Upper lobe of left lung (tissue), 6 donors: Measurements from ENCODE around the gene SH3TC2. TPM values are rescaled to one million over a fixed set of nuclear protein-coding genes. Genes with fewer than 3 reads are reported as not detected.

Experiments used
- ATAC-seq, 2 donors: fragments of 200-7000 bp; cut with Tn5 transposase; one replicate each; pipeline ENCODE4 v1.9.1; 2022; ENCODE audit warnings: mild to moderate bottlenecking in 2 of 2, moderate library complexity in 2 of 2; ENCODE audit not compliant: low FRiP score in 2 of 2
- DNase-seq, 2 donors: peaks; one replicate each; pipeline ENCODE4 v3.0.0-alpha.2; 2019 to 2020
- H3K27ac ChIP-seq, 4 donors: fragments of 200-600 bp; sonication (generic); one replicate each; pipeline ENCODE4 v1.5.1; 2016 to 2019
- H3K27me3 ChIP-seq, 4 donors: fragments of 200-600 bp; sonication (generic); one replicate each; pipeline ENCODE4 v1.5.1; 2017 to 2019
- H3K36me3 ChIP-seq, 4 donors: fragments of 200-600 bp; sonication (generic); one replicate each; pipeline ENCODE4 v1.5.1; 2016 to 2019
- H3K4me1 ChIP-seq, 4 donors: fragments of 200-600 bp; sonication (generic); one replicate each; pipeline ENCODE4 v1.5.1; 2018 to 2019
- H3K4me3 ChIP-seq, 4 donors: fragments of 200-600 bp; sonication (generic); one replicate each; pipeline ENCODE4 v1.5.1; 2017 to 2019; ENCODE audit warnings: mild to moderate bottlenecking in 2 of 4, moderate library complexity in 1 of 4
- H3K9me3 ChIP-seq, 4 donors: fragments of 200-600 bp; sonication (generic); one replicate each; pipeline ENCODE4 v1.5.1; 2018 to 2019
- EP300 ChIP-seq, 4 donors: sonication (generic); formaldehyde crosslinking; IDR thresholded peaks; one replicate each; pipeline ENCODE4 v1.5.1; 2017; ENCODE audit warnings: antibody characterized with exemption in 4 of 4, control low read depth in 2 of 4
- POLR2A ChIP-seq, 4 donors: fragments of 450-650 bp; IDR thresholded peaks; one replicate each; pipeline ENCODE4 v1.5.1; 2016 to 2017; ENCODE audit warnings: antibody characterized with exemption in 4 of 4, mild to moderate bottlenecking in 2 of 4
- POLR2AphosphoS5 ChIP-seq, 2 donors: sonication (generic); formaldehyde crosslinking; IDR thresholded peaks; one replicate each; pipeline ENCODE4 v1.5.1; 2017; ENCODE audit warnings: antibody characterized with exemption in 2 of 2
- WGBS, 2 donors: methylation state at CpG; one replicate each; pipeline ENCODE4 v1.1.5; 2017 to 2018; 5-methylcytosine and 5-hydroxymethylcytosine counted together
- total RNA-seq, 6 donors: library from RNA; depleted of rRNA in 4 of 6; stranded (reverse); fragments of >200 nt in 4 of 6; gene quantifications; one replicate each; pipeline versions ENCODE4 v1.1.0 to v1.2.1, GENCODE V29; 2016 to 2021
- TF ChIP-seq, protein P1 (sequence below), 6 experiments: fragments of 450-650 bp in 4 of 6; fragments of 200-600 bp in 2 of 6; sonication (generic) in 2 of 6; IDR thresholded peaks; one replicate each; pipeline ENCODE4 v1.5.1; 2016 to 2019; ENCODE audit warnings: antibody characterized with exemption in 6 of 6
- donor health status: DM: no; HTN: no; CAD: no; lungs with moderate emphysema.
- donor health status: DM: no; HTN: yes; CAD: no; lungs with severe emphysema.

Gene SH3TC2
- total RNA-seq, 6 donors from 2014 or later, result under 0.01 to 3.1 (median 1.2) TPM

- DNase-seq, result peak in 1 of 2 donors; percentile 31
- Histone ChIP-seq H3K36me3 (no peaks in the 10 kb centered on the region), H3K4me1 (peaks cover 0 to 7% (median 0%) of the 10 kb centered on the region in 4 donors), H3K27me3 (no peaks in the 10 kb centered on the region), H3K9me3 (no peaks in the 10 kb centered on the region), H3K4me3 (no peak overlapping the region), H3K27ac (no peak overlapping the region)
- ATAC-seq, result peak in 1 of 2 donors; percentile 66
- TF ChIP-seq, protein P1, sequence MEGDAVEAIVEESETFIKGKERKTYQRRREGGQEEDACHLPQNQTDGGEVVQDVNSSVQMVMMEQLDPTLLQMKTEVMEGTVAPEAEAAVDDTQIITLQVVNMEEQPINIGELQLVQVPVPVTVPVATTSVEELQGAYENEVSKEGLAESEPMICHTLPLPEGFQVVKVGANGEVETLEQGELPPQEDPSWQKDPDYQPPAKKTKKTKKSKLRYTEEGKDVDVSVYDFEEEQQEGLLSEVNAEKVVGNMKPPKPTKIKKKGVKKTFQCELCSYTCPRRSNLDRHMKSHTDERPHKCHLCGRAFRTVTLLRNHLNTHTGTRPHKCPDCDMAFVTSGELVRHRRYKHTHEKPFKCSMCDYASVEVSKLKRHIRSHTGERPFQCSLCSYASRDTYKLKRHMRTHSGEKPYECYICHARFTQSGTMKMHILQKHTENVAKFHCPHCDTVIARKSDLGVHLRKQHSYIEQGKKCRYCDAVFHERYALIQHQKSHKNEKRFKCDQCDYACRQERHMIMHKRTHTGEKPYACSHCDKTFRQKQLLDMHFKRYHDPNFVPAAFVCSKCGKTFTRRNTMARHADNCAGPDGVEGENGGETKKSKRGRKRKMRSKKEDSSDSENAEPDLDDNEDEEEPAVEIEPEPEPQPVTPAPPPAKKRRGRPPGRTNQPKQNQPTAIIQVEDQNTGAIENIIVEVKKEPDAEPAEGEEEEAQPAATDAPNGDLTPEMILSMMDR (IDR thresholded peaks at IDR 0.05), result no peak
- no peak for TF ChIP-seq POLR2A (IDR thresholded peaks at IDR 0.05)
- 59 to 61% methylated on average over 2 of the region's 2 CpGs for WGBS, 2 donors
Measured at GRCh38 chr5:149005077-149005892, 57.6 kb downstream of the SH3TC2 start.

- no peaks in the 10 kb centered on the region for H3K9me3 ChIP-seq
- no peaks in the 10 kb centered on the region for H3K36me3 ChIP-seq
- no peak overlapping the region for H3K27ac ChIP-seq
- WGBS, 2 donors, result 93 to 96% methylated on average over 3 to 4 of the region's 6 CpGs
- peaks cover 0 to 7% (median 0%) of the 10 kb centered on the region in 4 donors for H3K4me1 ChIP-seq
- ATAC-seq, result no peak
- no peak overlapping the region for H3K4me3 ChIP-seq
- no peaks in the 10 kb centered on the region for H3K27me3 ChIP-seq
- TF ChIP-seq POLR2A (IDR thresholded peaks at IDR 0.05), result no peak
- TF ChIP-seq POLR2AphosphoS5 (IDR thresholded peaks at IDR 0.05), result no peak
- TF ChIP-seq EP300 (IDR thresholded peaks at IDR 0.05), result no peak
- TF ChIP-seq, protein P1 (IDR thresholded peaks at IDR 0.05), result no peak
- peak in 1 of 2 donors; percentile 41 for DNase-seq
Measured at GRCh38 chr5:149004559-149004958, 58.3 kb downstream of the SH3TC2 start.

GRCh38 chr5:149002761-149003689 lies 59.8 kb downstream of the SH3TC2 start:
- Histone ChIP-seq H3K9me3 (no peaks in the 10 kb centered on the region), H3K4me1 (peaks cover 0 to 7% (median under 1%) of the 10 kb centered on the region in 4 donors), H3K27ac (no peak overlapping the region), H3K27me3 (no peaks in the 10 kb centered on the region), H3K4me3 (no peak overlapping the region), H3K36me3 (no peaks in the 10 kb centered on the region)
- peak in 1 of 2 donors; percentile 41 for ATAC-seq
- WGBS, 2 donors, result 56 to 85% methylated on average over 3 of the region's 3 CpGs
- DNase-seq, result no peak
- TF ChIP-seq, protein P1 (IDR thresholded peaks at IDR 0.05), result peak in 1 of 6 experiments; percentile 12
- TF ChIP-seq POLR2AphosphoS5 (IDR thresholded peaks at IDR 0.05) (no peak), EP300 (IDR thresholded peaks at IDR 0.05) (no peak), POLR2A (IDR thresholded peaks at IDR 0.05) (no peak)

- peak in 1 of 2 donors; percentile 47 for DNase-seq
- Histone ChIP-seq H3K9me3 (no peaks in the 10 kb centered on the region), H3K27me3 (no peaks in the 10 kb centered on the region), H3K4me3 (no peak overlapping the region), H3K4me1 (peaks cover 0 to 7% (median 1%) of the 10 kb centered on the region in 4 donors), H3K36me3 (no peaks in the 10 kb centered on the region), H3K27ac (no peak overlapping the region)
- TF ChIP-seq POLR2A (IDR thresholded peaks at IDR 0.05) (no peak), EP300 (IDR thresholded peaks at IDR 0.05) (no peak)
- TF ChIP-seq, protein P1 (IDR thresholded peaks at IDR 0.05), result no peak
- ATAC-seq, result peak; percentile 77 to 80
- 46 to 56% methylated on average over 5 of the region's 5 CpGs for WGBS, 2 donors
Measured at GRCh38 chr5:149002053-149002452, 60.8 kb downstream of the SH3TC2 start.
